ENCODE measurements around the gene SIGLECL1.

Gene SIGLECL1

GRCh38 chr19:51297406-51297805 is 46.5 kb downstream of the SIGLECL1 start:
- no peak for DNase-seq

GRCh38 chr19:51301266-51301665 is 50.4 kb downstream of the SIGLECL1 start:
- DNase-seq = no peak

GRCh38 chr19:51305479-51305878 is 54.6 kb downstream of the SIGLECL1 start:
- DNase-seq = no peak

GRCh38 chr19:51311351-51312257 is 60.7 kb downstream of the SIGLECL1 start, which contains the start of gene IGLON5:
IGLON5 (plus strand) TSS chr19:51311644; CDS start chr19:51311848, 204 bp downstream.
- DNase-seq = no peak

GRCh38 chr19:51316688-51317087 is 65.8 kb downstream of the SIGLECL1 start:
- DNase-seq = no peak

- DNase-seq = no peak
These were observed 66.5 kb downstream of the SIGLECL1 start for GRCh38 chr19:51317376-51317775.

GRCh38 chr19:51317968-51318367 is 67.1 kb downstream of the SIGLECL1 start:
- no peak for DNase-seq
